ENCODE results near the gene MOB3A. TPM values are rescaled to one million over a fixed set of nuclear protein-coding genes. Genes with fewer than 3 reads are reported as not detected.

MOB3A gene
- total and polyA plus RNA-seq, 9 of the 15 experiments (the other 6 are each of a cell fraction or from before 2014, with no cell fraction given), result 1.1 to 24.1 (median 6.0) TPM

DNA sequence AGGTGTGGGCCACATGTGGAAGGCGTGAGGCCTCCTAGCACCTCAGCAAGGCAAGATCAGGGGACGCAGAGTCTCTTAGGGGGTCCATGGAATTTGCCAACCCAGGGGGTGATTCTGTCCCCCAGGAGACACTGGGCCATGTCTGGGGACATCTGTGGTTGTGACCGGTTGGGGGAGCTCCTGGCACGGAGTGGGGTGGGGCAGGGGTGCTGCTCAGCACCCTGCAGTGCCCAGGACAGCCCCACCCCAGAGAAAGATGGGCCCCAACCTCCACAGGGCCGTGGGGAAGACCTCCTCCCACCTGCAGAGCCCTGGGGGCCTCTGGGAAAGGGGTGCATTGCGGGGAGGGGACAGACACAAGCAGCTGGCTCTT, 49.1 kb downstream of the MOB3A start:
- no peak for DNase-seq (ENCODE audit: extremely low read depth in 1 of 4, low spot score in 3 of 4)

GRCh38 chr19:2046046-2046907, 49.8 kb downstream of the MOB3A start:
- Histone ChIP-seq H3K4me3 (no peak overlapping the region), H2AFZ (ENCODE audit: low read depth, low read length) (no peak overlapping the region), H3K9me1 (ENCODE audit: control insufficient read depth, insufficient read depth, low read length) (peaks cover 7% of the 10 kb centered on the region), H3K9ac (ENCODE audit: insufficient read depth in 1 of 2, low read depth in 2 of 2, low read length in 2 of 2) (peak overlapping the region in 1 of 2 experiments; percentile 54; a peak in 1 of 4 replicates), H3K4me2 (ENCODE audit: insufficient read depth, low read length) (no peak overlapping the region), H3K4me1 (replicated peaks in 1 of 2; ENCODE audit: control insufficient read depth in 2 of 2, insufficient read depth in 2 of 2, low read length in 2 of 2) (peaks cover 28 to 88% of the 10 kb centered on the region in 2 experiments), H3K36me3 (ENCODE audit: control insufficient read depth, insufficient read depth, low read length) (peaks cover 79% of the 10 kb centered on the region; the same call in 2 of the 3 replicates), H3K9me3 (replicated peaks; ENCODE audit: control insufficient read depth, insufficient read depth, low read depth, low read length) (no peaks in the 10 kb centered on the region), H4K20me1 (replicated peaks; ENCODE audit: control insufficient read depth, insufficient read depth, low read length) (peaks cover 36% of the 10 kb centered on the region), H3K27ac (ENCODE audit: extremely low read depth, low read depth, low read length) (no peak overlapping the region), H3K79me2 (ENCODE audit: control insufficient read depth, insufficient read depth, low read length) (peaks cover 53% of the 10 kb centered on the region), H3K27me3 (ENCODE audit: control insufficient read depth in 2 of 2, insufficient read depth in 2 of 2, low read length in 2 of 2) (no peaks in the 10 kb centered on the region)
- BruUV-seq (replicated peaks), result no TSS peak
- no peak for ATAC-seq
- in situ Hi-C loops (cut with MboI), result no loop called here
- peak in 2 of 4 experiments; percentile 15 to 16 for DNase-seq (ENCODE audit: extremely low read depth in 1 of 4, low spot score in 3 of 4)
- intact Hi-C loops (cut with micrococcal nuclease), result no loop called here
- WGBS (ENCODE audit: insufficient coverage, low coverage, missing lambda C conversion rate), result 94% methylated on average over 38 of the region's 50 CpGs
- no peak for FAIRE-seq
- CTCF ChIA-PET (ENCODE audit: low intra/inter-chr PET ratio), result no interaction called here
- POLR2A ChIA-PET, result interaction anchor here (0.9 to 5.5 kb wide), 5 partner anchors 10 to 169 kb away, joined by 4 to 72 read pairs (median 5); no protein-coding TSS in a partner anchor
- TF ChIP-seq POLR2G (IDR thresholded peaks at IDR 0.05; ENCODE audit: low read depth, low read length), result peak; percentile 72
- TF ChIP-seq POLR2AphosphoS5 (IDR thresholded peaks at IDR 0.05; ENCODE audit: control insufficient read depth, insufficient read depth, low read depth, low read length), result 0 out of 2 replicates have a peak, but pooled peaks have one; percentile 9
- TF ChIP-seq RBFOX2 (IDR thresholded peaks at IDR 0.05; ENCODE audit: low read depth, low read length), result peak; percentile 80
- TF ChIP-seq, protein P1, sequence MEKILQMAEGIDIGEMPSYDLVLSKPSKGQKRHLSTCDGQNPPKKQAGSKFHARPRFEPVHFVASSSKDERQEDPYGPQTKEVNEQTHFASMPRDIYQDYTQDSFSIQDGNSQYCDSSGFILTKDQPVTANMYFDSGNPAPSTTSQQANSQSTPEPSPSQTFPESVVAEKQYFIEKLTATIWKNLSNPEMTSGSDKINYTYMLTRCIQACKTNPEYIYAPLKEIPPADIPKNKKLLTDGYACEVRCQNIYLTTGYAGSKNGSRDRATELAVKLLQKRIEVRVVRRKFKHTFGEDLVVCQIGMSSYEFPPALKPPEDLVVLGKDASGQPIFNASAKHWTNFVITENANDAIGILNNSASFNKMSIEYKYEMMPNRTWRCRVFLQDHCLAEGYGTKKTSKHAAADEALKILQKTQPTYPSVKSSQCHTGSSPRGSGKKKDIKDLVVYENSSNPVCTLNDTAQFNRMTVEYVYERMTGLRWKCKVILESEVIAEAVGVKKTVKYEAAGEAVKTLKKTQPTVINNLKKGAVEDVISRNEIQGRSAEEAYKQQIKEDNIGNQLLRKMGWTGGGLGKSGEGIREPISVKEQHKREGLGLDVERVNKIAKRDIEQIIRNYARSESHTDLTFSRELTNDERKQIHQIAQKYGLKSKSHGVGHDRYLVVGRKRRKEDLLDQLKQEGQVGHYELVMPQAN (IDR thresholded peaks at IDR 0.05; ENCODE audit: borderline replicate concordance), result no peak
- peak; percentile 77 for TF ChIP-seq PCBP1 (IDR thresholded peaks at IDR 0.05; ENCODE audit: low read depth, low read length, poor library complexity, severe bottlenecking)
- TF ChIP-seq MXD1 (CRISPR knock-in tag; IDR thresholded peaks at IDR 0.05; ENCODE audit: borderline replicate concordance, poor library complexity, severe bottlenecking), result no peak
- TF ChIP-seq FIP1L1 (IDR thresholded peaks at IDR 0.05; ENCODE audit: low read depth, low read length, poor library complexity, severe bottlenecking), result peak; percentile 23

More for the DNA sequence above, 49.1 kb downstream of the MOB3A start:
- no TSS peak for BruUV-seq (replicated peaks)
- ChIA-PET CTCF (ENCODE audit: low intra/inter-chr PET ratio) (no interaction called here), POLR2A (interaction anchor here (0.9 to 5.5 kb wide), 4 partner anchors 9 to 149 kb away, joined by 4 to 72 read pairs (median 10); no protein-coding TSS in a partner anchor)
- FAIRE-seq (no peak), ATAC-seq (no peak; the same call in 2 of the 3 replicates)
- Histone ChIP-seq H3K27me3 (ENCODE audit: control insufficient read depth in 2 of 2, insufficient read depth in 2 of 2, low read length in 2 of 2) (no peaks in the 10 kb centered on the region), H3K4me3 (no peak overlapping the region), H3K4me1 (replicated peaks in 1 of 2; ENCODE audit: control insufficient read depth in 2 of 2, insufficient read depth in 2 of 2, low read length in 2 of 2) (peaks cover 30 to 89% of the 10 kb centered on the region in 2 experiments), H3K27ac (ENCODE audit: extremely low read depth, low read depth, low read length) (no peak overlapping the region), H3K9me1 (ENCODE audit: control insufficient read depth, insufficient read depth, low read length) (peaks cover 7% of the 10 kb centered on the region), H3K9ac (ENCODE audit: insufficient read depth in 1 of 2, low read depth in 2 of 2, low read length in 2 of 2) (peak overlapping the region in 1 of 2 experiments; percentile 99; a peak in 3 of 4 replicates), H3K9me3 (replicated peaks; ENCODE audit: control insufficient read depth, insufficient read depth, low read depth, low read length) (no peaks in the 10 kb centered on the region), H3K79me2 (ENCODE audit: control insufficient read depth, insufficient read depth, low read length) (peaks cover 47% of the 10 kb centered on the region), H4K20me1 (replicated peaks; ENCODE audit: control insufficient read depth, insufficient read depth, low read length) (peaks cover 34% of the 10 kb centered on the region), H3K36me3 (ENCODE audit: control insufficient read depth, insufficient read depth, low read length) (peaks cover 74% of the 10 kb centered on the region; the same call in 2 of the 3 replicates), H3K4me2 (ENCODE audit: insufficient read depth, low read length) (no peak overlapping the region), H2AFZ (ENCODE audit: low read depth, low read length) (no peak overlapping the region)
- no peak for TF ChIP-seq FOXK1 (CRISPR knock-in tag; IDR thresholded peaks at IDR 0.05; ENCODE audit: borderline replicate concordance)
- no peak for TF ChIP-seq ZNF253 (CRISPR knock-in tag; conservative IDR thresholded peaks at IDR 0.05)
- no peak for TF ChIP-seq ZNF384 (IDR thresholded peaks at IDR 0.05; ENCODE audit: low read depth, low read length)
- no peak for TF ChIP-seq SIX5 (IDR thresholded peaks at IDR 0.05; ENCODE audit: borderline replicate concordance in 1 of 2, insufficient read depth in 1 of 2, low read depth in 1 of 2, low read length in 2 of 2)
- TF ChIP-seq CREB1 (IDR thresholded peaks at IDR 0.05), result no peak
- TF ChIP-seq CREB1 (CRISPR knock-in tag; IDR thresholded peaks at IDR 0.05), result no peak
- no peak for TF ChIP-seq ZNF583 (CRISPR knock-in tag; IDR thresholded peaks at IDR 0.05)
- TF ChIP-seq ZNF217 (CRISPR knock-in tag; IDR thresholded peaks at IDR 0.05), result no peak
- WGBS (ENCODE audit: insufficient coverage, low coverage, missing lambda C conversion rate), result 79% methylated on average over 5 of the region's 6 CpGs
- in situ Hi-C loops (cut with MboI) (no loop called here), intact Hi-C loops (cut with micrococcal nuclease) (no loop called here)

All from K562 (cell line).